Loucy (cell line): ENCODE results near the gene CPA3.

Experiments
- CTCF ChIP-seq: fragments of 200-600 bp; sonication (generic); conservative IDR thresholded peaks from 2 replicates; pipeline ENCODE4 v1.5.1; 2014; ENCODE audit warnings: mild to moderate bottlenecking, antibody characterized with exemption, low read length
- EZH2phosphoT487 ChIP-seq: fragments of 200-600 bp; IDR thresholded peaks from 2 replicates; pipeline ENCODE4 v1.6.1; 2018; ENCODE audit warnings: antibody characterized with exemption, mild to moderate bottlenecking, moderate library complexity, borderline replicate concordance

- TF ChIP-seq CTCF: no peak
- TF ChIP-seq EZH2phosphoT487: no peak
These were observed 13.0 kb downstream of the CPA3 start for GRCh38 chr3:148878095-148878494.
